HUDEP-2 (cell line): ENCODE results near the gene BPIFB4.

Experiments used
- DNase-seq, 76 experiments: peaks; one replicate each; lab custom pipeline; 2025; ENCODE audit not compliant: unreplicated experiment in 76 of 76; lab: John Stamatoyannopoulos, UW

BPIFB4 gene

GRCh38 chr20:33059741-33060390 lies 19.6 kb upstream of the BPIFB4 start:
- DNase-seq = no peak

- DNase-seq = no peak
Observed at GRCh38 chr20:33061658-33062028, 17.8 kb upstream of the BPIFB4 start.

- no peak for DNase-seq
Observed at GRCh38 chr20:33062105-33062824, 17.2 kb upstream of the BPIFB4 start.

GRCh38 chr20:33062825-33063149 lies 16.7 kb upstream of the BPIFB4 start:
- no peak for DNase-seq

GRCh38 chr20:33063271-33063670 lies 16.2 kb upstream of the BPIFB4 start:
- no peak for DNase-seq

- no peak for DNase-seq
Observed at GRCh38 chr20:33064572-33065287, 14.7 kb upstream of the BPIFB4 start.

- no peak for DNase-seq
Observed at GRCh38 chr20:33065785-33066184, 13.7 kb upstream of the BPIFB4 start.

- no peak for DNase-seq
Observed at GRCh38 chr20:33067806-33068205, 11.6 kb upstream of the BPIFB4 start.

GRCh38 chr20:33068251-33068939 lies 11.0 kb upstream of the BPIFB4 start:
- DNase-seq = no peak

GRCh38 chr20:33069673-33070072 lies 9.8 kb upstream of the BPIFB4 start:
- DNase-seq = no peak

GRCh38 chr20:33070111-33071053 lies 9.1 kb upstream of the BPIFB4 start:
- no peak for DNase-seq

GRCh38 chr20:33071198-33071597 lies 8.2 kb upstream of the BPIFB4 start:
- no peak for DNase-seq

GRCh38 chr20:33072362-33072761 lies 7.1 kb upstream of the BPIFB4 start:
- no peak for DNase-seq

GRCh38 chr20:33072813-33073212 lies 6.6 kb upstream of the BPIFB4 start:
- no peak for DNase-seq

- no peak for DNase-seq
Observed at GRCh38 chr20:33074675-33075074, 4.8 kb upstream of the BPIFB4 start.

- DNase-seq = no peak
Observed at GRCh38 chr20:33075281-33075680, 4.2 kb upstream of the BPIFB4 start.

- DNase-seq = peak in 10 of 76 experiments; percentile 1 to 14 (median 4)
Observed at GRCh38 chr20:33076662-33077372, 2.6 kb upstream of the BPIFB4 start.

- DNase-seq = no peak
Observed at GRCh38 chr20:33081411-33082154, 2.1 kb downstream of the BPIFB4 start.

- peak in 1 of 76 experiments; percentile 3 for DNase-seq
Observed at GRCh38 chr20:33082546-33082945, 3.1 kb downstream of the BPIFB4 start.
